ENCODE measurements around the gene NET1. TPM values are rescaled to one million over a fixed set of nuclear protein-coding genes. Genes with fewer than 3 reads are reported as not detected.
A peak's percentile ranks its signal among the peaks of the same experiment; 100 is the strongest.

The NET1 gene
- 122 TPM for polyA plus RNA-seq
- long read RNA-seq, donor 1, transcript NET1-202 (10 exons, 3,253 nt), result major isoform, 10 of 11 reads
- long read RNA-seq, donor 1, partial matches to known transcripts, result 0 of 11 reads
- long read RNA-seq, donor 1, other reads (novel, unspliced or antisense), result 0 of 11 reads
- long read RNA-seq, donor 2, transcript NET1-202 (10 exons, 3,253 nt), result major isoform, 25 of 31 reads
- long read RNA-seq, donor 2, partial matches to known transcripts, result 5 of 31 reads
- long read RNA-seq, donor 2, other reads (novel, unspliced or antisense), result 0 of 31 reads
- long read RNA-seq, donor 3, result 0 reads
- long read RNA-seq, donor 4, result 0 reads
- long read RNA-seq, donor 5, transcript NET1-202 (10 exons, 3,253 nt), result major isoform, 10 of 10 reads
- long read RNA-seq, donor 5, partial matches to known transcripts, result 0 of 10 reads
- long read RNA-seq, donor 5, other reads (novel, unspliced or antisense), result 0 of 10 reads
- long read RNA-seq, donor 6, transcript NET1-202 (10 exons, 3,253 nt), result major isoform, 22 of 22 reads
- long read RNA-seq, donor 6, partial matches to known transcripts, result 0 of 22 reads
- long read RNA-seq, donor 6, other reads (novel, unspliced or antisense), result 0 of 22 reads
- long read RNA-seq, donor 7, transcript NET1-202 (10 exons, 3,253 nt), result major isoform, 14 of 14 reads
- long read RNA-seq, donor 7, partial matches to known transcripts, result 0 of 14 reads
- long read RNA-seq, donor 7, other reads (novel, unspliced or antisense), result 0 of 14 reads
- long read RNA-seq, donor 8, transcript NET1-202 (10 exons, 3,253 nt), result major isoform, 24 of 61 reads
- long read RNA-seq, donor 8, partial matches to known transcripts, result 33 of 61 reads
- long read RNA-seq, donor 8, other reads (novel, unspliced or antisense), result 0 of 61 reads
- long read RNA-seq, donor 9, transcript NET1-202 (10 exons, 3,253 nt), result major isoform, 15 of 21 reads
- long read RNA-seq, donor 9, partial matches to known transcripts, result 5 of 21 reads
- long read RNA-seq, donor 9, other reads (novel, unspliced or antisense), result 0 of 21 reads
- long read RNA-seq, donor 10, transcript NET1-202 (10 exons, 3,253 nt), result major isoform, 21 of 37 reads
- long read RNA-seq, donor 10, partial matches to known transcripts, result 14 of 37 reads
- long read RNA-seq, donor 10, other reads (novel, unspliced or antisense), result 0 of 37 reads
- long read RNA-seq, donor 11, transcript NET1-202 (10 exons, 3,253 nt), result major isoform, 11 of 11 reads
- long read RNA-seq, donor 11, partial matches to known transcripts, result 0 of 11 reads
- long read RNA-seq, donor 11, other reads (novel, unspliced or antisense), result 0 of 11 reads

GRCh38 chr10:5412277-5412941, at the start of gene NET1:
TSS of gene NET1 (plus strand) at chr10:5412557. CDS start at chr10:5412693, 136 bp downstream.
- DNase-seq, result peak; percentile 86 to 92

GRCh38 chr10:5362873-5363272, 49.5 kb upstream of the NET1 start:
- no peak overlapping the region for H3K27ac ChIP-seq (ENCODE audit: low read length)
- H3K36me3 ChIP-seq (ENCODE audit: control insufficient read depth, insufficient read depth, low read length), result no peaks in the 10 kb centered on the region
- H3K9me3 ChIP-seq (ENCODE audit: control insufficient read depth, low read depth, low read length), result no peaks in the 10 kb centered on the region
- H3K4me1 ChIP-seq (ENCODE audit: control insufficient read depth, insufficient read depth, low read length), result peaks cover 6% of the 10 kb centered on the region
- no peak overlapping the region for H3K4me3 ChIP-seq (ENCODE audit: low read length)
- no peak for DNase-seq
- H3K27me3 ChIP-seq (ENCODE audit: control insufficient read depth, insufficient read depth, low read length), result peaks cover 44% of the 10 kb centered on the region

More at GRCh38 chr10:5412277-5412941, at the start of gene NET1:
- Histone ChIP-seq H3K27me3 (ENCODE audit: control insufficient read depth, insufficient read depth, low read length) (peaks cover 3% of the 10 kb centered on the region), H3K27ac (ENCODE audit: low read length) (no peak within 1 kb of the TSS), H3K9me3 (ENCODE audit: control insufficient read depth, low read depth, low read length) (no peaks in the 10 kb centered on the region), H3K4me3 (ENCODE audit: low read length) (peak within 1 kb of the TSS; percentile 63), H3K36me3 (ENCODE audit: control insufficient read depth, insufficient read depth, low read length) (no peaks in the 10 kb centered on the region), H3K4me1 (ENCODE audit: control insufficient read depth, insufficient read depth, low read length) (peaks cover 2% of the 10 kb centered on the region)
- no CpG with 5 or more reads among the region's 48 CpGs for WGBS (ENCODE audit: insufficient coverage, low lambda C conversion rate)

- H3K4me3 ChIP-seq (ENCODE audit: low read length), result no peak overlapping the region
- no CpG with 5 or more reads among the region's 11 CpGs for WGBS (ENCODE audit: insufficient coverage, low lambda C conversion rate)
- no peaks in the 10 kb centered on the region for H3K36me3 ChIP-seq (ENCODE audit: control insufficient read depth, insufficient read depth, low read length)
- no peak overlapping the region for H3K27ac ChIP-seq (ENCODE audit: low read length)
- DNase-seq, result no peak
- peaks cover 6% of the 10 kb centered on the region for H3K4me1 ChIP-seq (ENCODE audit: control insufficient read depth, insufficient read depth, low read length)
- no peaks in the 10 kb centered on the region for H3K9me3 ChIP-seq (ENCODE audit: control insufficient read depth, low read depth, low read length)
- peaks cover 44% of the 10 kb centered on the region for H3K27me3 ChIP-seq (ENCODE audit: control insufficient read depth, insufficient read depth, low read length)
Observed at GRCh38 chr10:5364374-5364773, 48.0 kb upstream of the NET1 start.

- Histone ChIP-seq H3K27ac (ENCODE audit: low read length) (no peak within 1 kb of the TSS), H3K4me3 (ENCODE audit: low read length) (peak within 1 kb of the TSS; percentile 16), H3K27me3 (ENCODE audit: control insufficient read depth, insufficient read depth, low read length) (peaks cover 44% of the 10 kb centered on the region), H3K4me1 (ENCODE audit: control insufficient read depth, insufficient read depth, low read length) (peaks cover 6% of the 10 kb centered on the region), H3K9me3 (ENCODE audit: control insufficient read depth, low read depth, low read length) (peaks cover under 1% of the 10 kb centered on the region), H3K36me3 (ENCODE audit: control insufficient read depth, insufficient read depth, low read length) (no peaks in the 10 kb centered on the region)
- WGBS (ENCODE audit: insufficient coverage, low lambda C conversion rate), result no CpG with 5 or more reads among the region's 21 CpGs
- DNase-seq, result peak in 1 of 2 donors; percentile 18
Observed at GRCh38 chr10:5364890-5365338, 47.4 kb upstream of the NET1 start, which contains the start of gene UCN3. TSS of gene UCN3 (plus strand) at chr10:5364966. CDS start at chr10:5373721, 8,755 bp downstream.

GRCh38 chr10:5365928-5366327, 46.4 kb upstream of the NET1 start:
- H3K27me3 ChIP-seq (ENCODE audit: control insufficient read depth, insufficient read depth, low read length), result peaks cover 44% of the 10 kb centered on the region
- WGBS (ENCODE audit: insufficient coverage, low lambda C conversion rate), result 0% methylated on average over 2 of the region's 5 CpGs
- H3K4me1 ChIP-seq (ENCODE audit: control insufficient read depth, insufficient read depth, low read length), result peaks cover 6% of the 10 kb centered on the region
- H3K27ac ChIP-seq (ENCODE audit: low read length), result no peak overlapping the region
- no peak overlapping the region for H3K4me3 ChIP-seq (ENCODE audit: low read length)
- H3K36me3 ChIP-seq (ENCODE audit: control insufficient read depth, insufficient read depth, low read length), result no peaks in the 10 kb centered on the region
- peaks cover 7% of the 10 kb centered on the region for H3K9me3 ChIP-seq (ENCODE audit: control insufficient read depth, low read depth, low read length)
- DNase-seq, result no peak

- Histone ChIP-seq H3K4me1 (ENCODE audit: control insufficient read depth, insufficient read depth, low read length) (peaks cover 6% of the 10 kb centered on the region), H3K27me3 (ENCODE audit: control insufficient read depth, insufficient read depth, low read length) (peaks cover 19% of the 10 kb centered on the region), H3K36me3 (ENCODE audit: control insufficient read depth, insufficient read depth, low read length) (no peaks in the 10 kb centered on the region), H3K9me3 (ENCODE audit: control insufficient read depth, low read depth, low read length) (peaks cover 7% of the 10 kb centered on the region), H3K27ac (ENCODE audit: low read length) (no peak overlapping the region), H3K4me3 (ENCODE audit: low read length) (no peak overlapping the region)
- 80% methylated on average over 6 of the region's 16 CpGs for WGBS (ENCODE audit: insufficient coverage, low lambda C conversion rate)
- no peak for DNase-seq
Observed at GRCh38 chr10:5369362-5370158, 42.8 kb upstream of the NET1 start.

GRCh38 chr10:5370493-5371352, 41.6 kb upstream of the NET1 start:
- Histone ChIP-seq H3K27ac (ENCODE audit: low read length) (no peak overlapping the region), H3K9me3 (ENCODE audit: control insufficient read depth, low read depth, low read length) (peaks cover 7% of the 10 kb centered on the region), H3K36me3 (ENCODE audit: control insufficient read depth, insufficient read depth, low read length) (no peaks in the 10 kb centered on the region), H3K4me3 (ENCODE audit: low read length) (no peak overlapping the region), H3K27me3 (ENCODE audit: control insufficient read depth, insufficient read depth, low read length) (peaks cover 12% of the 10 kb centered on the region), H3K4me1 (ENCODE audit: control insufficient read depth, insufficient read depth, low read length) (no peaks in the 10 kb centered on the region)
- WGBS (ENCODE audit: insufficient coverage, low lambda C conversion rate), result 93% methylated on average over 5 of the region's 28 CpGs
- DNase-seq, result no peak

- peaks cover 7% of the 10 kb centered on the region for H3K9me3 ChIP-seq (ENCODE audit: control insufficient read depth, low read depth, low read length)
- no peaks in the 10 kb centered on the region for H3K27me3 ChIP-seq (ENCODE audit: control insufficient read depth, insufficient read depth, low read length)
- H3K27ac ChIP-seq (ENCODE audit: low read length), result no peak overlapping the region
- no peak for DNase-seq
- WGBS (ENCODE audit: insufficient coverage, low lambda C conversion rate), result no CpG with 5 or more reads among the region's 4 CpGs
- no peak overlapping the region for H3K4me3 ChIP-seq (ENCODE audit: low read length)
- H3K36me3 ChIP-seq (ENCODE audit: control insufficient read depth, insufficient read depth, low read length), result no peaks in the 10 kb centered on the region
- H3K4me1 ChIP-seq (ENCODE audit: control insufficient read depth, insufficient read depth, low read length), result no peaks in the 10 kb centered on the region
Observed at GRCh38 chr10:5373307-5373706, 39.0 kb upstream of the NET1 start.

Data from large intestine (tissue), 12 donors.